Activated T-helper 1 cell treated with anti-CD3 and anti-CD28 coated beads, Interleukin-12 subunit alpha, Interleukin-12 subunit beta, Interleukin-2, Interleukin-4 antibody, amounts not matched to agents 30 ng/mL and 10 ng/mL and 1 ng/mL, durations not matched to agents 14 hours and 24 hours and 36 hours (primary cell): Measurements from ENCODE around the gene CFB. TPM values are rescaled to one million over a fixed set of nuclear protein-coding genes. Genes with fewer than 3 reads are reported as not detected.
A peak's percentile ranks its signal among the peaks of the same experiment; 100 is the strongest.
"Not testable (repeated sequence)": the region's sequence is repeated elsewhere in the genome, so short reads cannot be mapped to it uniquely, and the experiment has no call there.

Experiments used
- DNase-seq: peaks from one replicate; pipeline ENCODE4 v3.0.0; 2021; ENCODE audit warnings: low spot score
- H3K27ac Mint-ChIP-seq: one replicate; pipeline ENCODE4 v1.8.0; 2021; ENCODE audit warnings: mild to moderate bottlenecking, mixed read lengths
- H3K27me3 Mint-ChIP-seq: one replicate; pipeline ENCODE4 v1.8.0; 2022; ENCODE audit warnings: mild to moderate bottlenecking, moderate library complexity, mixed read lengths; ENCODE audit not compliant: insufficient read depth
- H3K36me3 Mint-ChIP-seq: one replicate; pipeline ENCODE4 v1.8.0; 2021; ENCODE audit warnings: low read depth, mixed read lengths
- H3K4me1 Mint-ChIP-seq: one replicate; pipeline ENCODE4 v1.8.0; 2021; ENCODE audit warnings: low read depth, mixed read lengths
- H3K4me3 Mint-ChIP-seq: one replicate; pipeline ENCODE4 v1.8.0; 2021; ENCODE audit warnings: mild to moderate bottlenecking, moderate library complexity, mixed read lengths
- H3K9me3 Mint-ChIP-seq: one replicate; pipeline ENCODE4 v1.8.0; 2021; ENCODE audit warnings: mixed read lengths
- intact Hi-C: fragments of 100-400 bp; cut with micrococcal nuclease; formaldehyde crosslinking; loops from one replicate; pipeline ENCODE4 v1.15.1; 2024
- total RNA-seq: library from RNA; stranded (reverse); gene quantifications from 2 replicates; pipeline ENCODE4 v1.2.3, GENCODE V29; 2022

CFB gene
- total RNA-seq, 1 donor from 2014 or later, result 0.21 TPM

- H3K4me3 Mint-ChIP-seq, result no peak overlapping the region
- H3K36me3 Mint-ChIP-seq, result peaks cover 1% of the 10 kb centered on the region
- no peak overlapping the region for H3K27ac Mint-ChIP-seq
- no peaks in the 10 kb centered on the region for H3K9me3 Mint-ChIP-seq
- H3K27me3 Mint-ChIP-seq, result no peaks in the 10 kb centered on the region
- intact Hi-C loops, result loop anchor here (2.0 to 10.0 kb wide), 4 partner anchors 67 to 1071 kb away; partner anchors contain the start of genes ABHD16A and ATF6B
- peaks cover 31% of the 10 kb centered on the region for H3K4me1 Mint-ChIP-seq
- DNase-seq, result no peak
Observed at GRCh38 chr6:31903957-31904356, 41.9 kb upstream of the CFB start.

- Mint-ChIP-seq H3K9me3 (no peaks in the 10 kb centered on the region), H3K27me3 (no peaks in the 10 kb centered on the region), H3K4me1 (peaks cover 24% of the 10 kb centered on the region), H3K36me3 (no peaks in the 10 kb centered on the region), H3K27ac (no peak overlapping the region), H3K4me3 (no peak overlapping the region)
- intact Hi-C loops, result loop anchor here (10.0 kb wide), 1 partner anchor 1070 kb away; no protein-coding TSS in a partner anchor
- no peak for DNase-seq
Observed at GRCh38 chr6:31905041-31905440, 40.9 kb upstream of the CFB start.

- Mint-ChIP-seq H3K4me1 (peaks cover 24% of the 10 kb centered on the region), H3K27me3 (no peaks in the 10 kb centered on the region), H3K36me3 (no peaks in the 10 kb centered on the region), H3K4me3 (no peak overlapping the region), H3K27ac (peak overlapping the region; percentile 58), H3K9me3 (no peaks in the 10 kb centered on the region)
- intact Hi-C loops, result loop anchor here (10.0 kb wide), 1 partner anchor 1069 kb away; no protein-coding TSS in a partner anchor
- DNase-seq, result no peak
Observed at GRCh38 chr6:31906122-31906521, 39.8 kb upstream of the CFB start.

GRCh38 chr6:31906727-31907126, 39.2 kb upstream of the CFB start:
- H3K36me3 Mint-ChIP-seq, H3K4me3 Mint-ChIP-seq, H3K9me3 Mint-ChIP-seq, H3K27ac Mint-ChIP-seq, H3K27me3 Mint-ChIP-seq, DNase-seq: not testable (repeated sequence)
- intact Hi-C loops, result loop anchor here (10.0 kb wide), 1 partner anchor 1068 kb away; no protein-coding TSS in a partner anchor
- H3K4me1 Mint-ChIP-seq, result peaks cover 24% of the 10 kb centered on the region

GRCh38 chr6:31907158-31907813, 38.6 kb upstream of the CFB start:
- no peaks in the 10 kb centered on the region for H3K27me3 Mint-ChIP-seq
- intact Hi-C loops, result loop anchor here (10.0 kb wide), 1 partner anchor 1068 kb away; no protein-coding TSS in a partner anchor
- no peak for DNase-seq
- H3K4me1 Mint-ChIP-seq, result peaks cover 23% of the 10 kb centered on the region
- H3K9me3 Mint-ChIP-seq, result no peaks in the 10 kb centered on the region
- H3K27ac Mint-ChIP-seq, result no peak overlapping the region
- no peak overlapping the region for H3K4me3 Mint-ChIP-seq
- H3K36me3 Mint-ChIP-seq, result no peaks in the 10 kb centered on the region

- H3K36me3 Mint-ChIP-seq, H3K4me3 Mint-ChIP-seq, H3K27me3 Mint-ChIP-seq, H3K9me3 Mint-ChIP-seq, H3K27ac Mint-ChIP-seq, DNase-seq: not testable (repeated sequence)
- intact Hi-C loops, result loop anchor here (10.0 kb wide), 1 partner anchor 1067 kb away; no protein-coding TSS in a partner anchor
- peaks cover 14% of the 10 kb centered on the region for H3K4me1 Mint-ChIP-seq
Observed at GRCh38 chr6:31908255-31908654, 37.6 kb upstream of the CFB start.

- Mint-ChIP-seq H3K9me3 (no peaks in the 10 kb centered on the region), H3K36me3 (no peaks in the 10 kb centered on the region), H3K27me3 (no peaks in the 10 kb centered on the region), H3K4me1 (peaks cover 14% of the 10 kb centered on the region), H3K27ac (no peak overlapping the region), H3K4me3 (no peak overlapping the region)
- DNase-seq, result no peak
- intact Hi-C loops, result loop anchor here (10.0 kb wide), 1 partner anchor 1066 kb away; no protein-coding TSS in a partner anchor
Observed at GRCh38 chr6:31908791-31909190, 37.1 kb upstream of the CFB start.

- not testable (repeated sequence) for H3K27ac Mint-ChIP-seq, H3K27me3 Mint-ChIP-seq, H3K36me3 Mint-ChIP-seq, H3K9me3 Mint-ChIP-seq, H3K4me3 Mint-ChIP-seq, DNase-seq
- intact Hi-C loops, result loop anchor here (10.0 kb wide), 1 partner anchor 1066 kb away; no protein-coding TSS in a partner anchor
- peaks cover 14% of the 10 kb centered on the region for H3K4me1 Mint-ChIP-seq
Observed at GRCh38 chr6:31909298-31909697, 36.6 kb upstream of the CFB start.

GRCh38 chr6:31911826-31912585, 33.9 kb upstream of the CFB start:
- H3K9me3 Mint-ChIP-seq, result no peaks in the 10 kb centered on the region
- DNase-seq, result no peak
- no peak overlapping the region for H3K4me3 Mint-ChIP-seq
- peaks cover 6% of the 10 kb centered on the region for H3K4me1 Mint-ChIP-seq
- no peak overlapping the region for H3K27ac Mint-ChIP-seq
- H3K36me3 Mint-ChIP-seq, result no peaks in the 10 kb centered on the region
- H3K27me3 Mint-ChIP-seq, result no peaks in the 10 kb centered on the region
- intact Hi-C loops, result no loop called here

GRCh38 chr6:31915351-31915750, 30.5 kb upstream of the CFB start:
- Mint-ChIP-seq H3K9me3 (no peaks in the 10 kb centered on the region), H3K27me3 (no peaks in the 10 kb centered on the region), H3K4me3 (no peak overlapping the region), H3K4me1 (no peaks in the 10 kb centered on the region), H3K27ac (no peak overlapping the region), H3K36me3 (no peaks in the 10 kb centered on the region)
- DNase-seq, result no peak
- intact Hi-C loops, result no loop called here

GRCh38 chr6:31915756-31916155, 30.1 kb upstream of the CFB start:
- no peak for DNase-seq
- no peak overlapping the region for H3K4me3 Mint-ChIP-seq
- no peaks in the 10 kb centered on the region for H3K4me1 Mint-ChIP-seq
- no peaks in the 10 kb centered on the region for H3K9me3 Mint-ChIP-seq
- no peaks in the 10 kb centered on the region for H3K27me3 Mint-ChIP-seq
- intact Hi-C loops, result no loop called here
- no peaks in the 10 kb centered on the region for H3K36me3 Mint-ChIP-seq
- H3K27ac Mint-ChIP-seq, result no peak overlapping the region

- no peak for DNase-seq
- H3K27me3 Mint-ChIP-seq, result no peaks in the 10 kb centered on the region
- H3K36me3 Mint-ChIP-seq, result no peaks in the 10 kb centered on the region
- no peaks in the 10 kb centered on the region for H3K4me1 Mint-ChIP-seq
- intact Hi-C loops, result no loop called here
- H3K27ac Mint-ChIP-seq, result no peak overlapping the region
- no peaks in the 10 kb centered on the region for H3K9me3 Mint-ChIP-seq
- H3K4me3 Mint-ChIP-seq, result no peak overlapping the region
Observed at GRCh38 chr6:31918069-31918720, 27.7 kb upstream of the CFB start.
